Esophagus squamous epithelium (tissue), 5 donors: Measurements from ENCODE around the gene CHST6. TPM values are rescaled to one million over a fixed set of nuclear protein-coding genes. Genes with fewer than 3 reads are reported as not detected.
"Not testable (repeated sequence)": the region's sequence is repeated elsewhere in the genome, so short reads cannot be mapped to it uniquely, and the experiment has no call there.

ENCODE experiments used
- DNase-seq: peaks from one replicate; lab custom pipeline; 2025; lab: John Stamatoyannopoulos, UW
- H3K27ac ChIP-seq, 4 donors: fragments of 200-600 bp; sonication (generic); one replicate each; pipeline ENCODE4 v1.5.1; 2016 to 2019; ENCODE audit warnings: mild to moderate bottlenecking in 1 of 4
- H3K27me3 ChIP-seq, 4 donors: fragments of 200-600 bp; sonication (generic); 1 replicate in 3 of 4; 2 replicates in 1 of 4; pipeline versions ENCODE4 v1.5.1 to v1.6.0; 2017 to 2021; ENCODE audit warnings: antibody characterized with exemption in 1 of 4
- H3K36me3 ChIP-seq, 3 donors: fragments of 200-600 bp; sonication (generic); one replicate each; pipeline ENCODE4 v1.5.1; 2016 to 2019
- H3K4me1 ChIP-seq, 3 donors: fragments of 200-600 bp; sonication (generic); one replicate each; pipeline ENCODE4 v1.5.1; 2017 to 2019
- H3K4me3 ChIP-seq, 4 donors: fragments of 200-600 bp; sonication (generic); 1 replicate in 3 of 4; 2 replicates in 1 of 4; pipeline ENCODE4 v1.5.1; 2016 to 2019; ENCODE audit warnings: mild to moderate bottlenecking in 2 of 4, moderate library complexity in 1 of 4
- H3K9me3 ChIP-seq, 3 donors: fragments of 200-600 bp; sonication (generic); one replicate each; pipeline ENCODE4 v1.5.1; 2016 to 2019
- CTCF ChIP-seq, 6 experiments: fragments of 450-650 bp in 4 of 6; fragments of 200-600 bp in 2 of 6; sonication (generic) in 2 of 6; IDR thresholded peaks; one replicate each; pipeline ENCODE4 v1.5.1; 2016 to 2019; ENCODE audit warnings: antibody characterized with exemption in 6 of 6, mild to moderate bottlenecking in 4 of 6, moderate library complexity in 4 of 6
- POLR2A ChIP-seq, 4 donors: fragments of 450-650 bp; IDR thresholded peaks; one replicate each; pipeline ENCODE4 v1.6.1; 2017; ENCODE audit warnings: antibody characterized with exemption in 4 of 4, mild to moderate bottlenecking in 4 of 4, moderate library complexity in 3 of 4
- WGBS, 2 donors: methylation state at CpG; one replicate each; pipeline ENCODE4 v1.1.5; 2018; 5-methylcytosine and 5-hydroxymethylcytosine counted together
- intact Hi-C: fragments of 100-400 bp; cut with DNase I; formaldehyde crosslinking; loops from one replicate; pipeline ENCODE4 v1.15.0; 2022
- total RNA-seq, 4 donors: library from RNA; depleted of rRNA; stranded (reverse); fragments of >200 nt; gene quantifications; one replicate each; pipeline ENCODE4 v1.1.0, GENCODE V29; 2016
- donor health status: DM: yes; HTN: yes; CAD: no.

The CHST6 gene
- total RNA-seq, 4 donors from 2014 or later, result 0.97 to 6.9 (median 4.2) TPM

- DNase-seq, result no peak
- WGBS, 2 donors, result 78 to 83% methylated on average over 5 of the region's 5 CpGs
- Histone ChIP-seq H3K9me3 (no peaks in the 10 kb centered on the region), H3K27me3 (no peaks in the 10 kb centered on the region), H3K27ac (peak overlapping the region in 1 of 4 donors; percentile 19), H3K4me3 (no peak overlapping the region), H3K36me3 (no peaks in the 10 kb centered on the region), H3K4me1 (peaks cover 0 to 5% (median 0%) of the 10 kb centered on the region in 3 donors)
- intact Hi-C loops, result no loop called here
- TF ChIP-seq POLR2A (IDR thresholded peaks at IDR 0.05) (no peak), CTCF (IDR thresholded peaks at IDR 0.05) (no peak)
Observed at GRCh38 chr16:75501359-75501758, 6.1 kb upstream of the CHST6 start.

DNA sequence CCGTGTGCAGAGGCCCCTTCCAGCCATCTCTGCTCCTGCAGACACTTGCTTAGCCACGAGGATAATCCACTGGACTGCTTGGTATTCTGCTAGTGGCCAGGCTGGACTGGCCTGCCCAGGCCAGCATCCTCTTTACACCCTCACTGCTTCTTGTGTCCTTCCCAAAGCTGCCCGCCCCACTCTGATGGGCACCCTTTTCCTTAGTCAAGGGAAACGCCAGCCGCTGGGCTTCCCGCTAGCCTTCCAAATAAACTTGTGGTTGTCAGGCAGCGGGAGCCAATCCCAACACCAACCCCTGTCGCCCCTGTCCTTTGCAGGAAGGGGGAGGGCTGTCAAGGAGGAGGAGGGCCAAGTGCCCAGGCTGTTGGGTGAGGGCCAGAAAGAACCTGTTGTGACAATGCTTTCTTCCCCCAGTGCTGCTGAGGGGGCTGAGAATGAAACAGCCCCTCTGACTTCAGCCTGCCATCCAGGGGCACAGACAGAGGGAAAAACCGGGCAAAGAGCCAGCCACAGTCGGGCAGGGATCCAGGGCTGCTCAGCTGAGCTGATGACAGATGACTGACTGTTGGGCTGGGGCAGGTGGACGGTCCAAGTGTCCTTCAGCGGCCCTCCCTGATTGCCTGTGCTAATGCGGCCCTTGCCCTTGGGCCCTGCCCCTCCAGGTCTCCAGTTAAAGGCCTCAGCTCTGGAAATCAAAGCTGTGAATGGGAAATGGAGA, 3.5 kb upstream of the CHST6 start:
- Histone ChIP-seq H3K27ac (peak overlapping the region in 1 of 4 donors; percentile 21), H3K4me1 (peaks cover 9 to 17% (median 13%) of the 10 kb centered on the region in 3 donors), H3K27me3 (peaks cover 0 to 18% (median 0%) of the 10 kb centered on the region in 4 donors)
- intact Hi-C loops, DNase-seq, H3K36me3 ChIP-seq, H3K4me3 ChIP-seq, H3K9me3 ChIP-seq: not testable (repeated sequence)
- 7 to 10% methylated on average over 3 to 4 of the region's 13 CpGs for WGBS, 2 donors

DNA sequence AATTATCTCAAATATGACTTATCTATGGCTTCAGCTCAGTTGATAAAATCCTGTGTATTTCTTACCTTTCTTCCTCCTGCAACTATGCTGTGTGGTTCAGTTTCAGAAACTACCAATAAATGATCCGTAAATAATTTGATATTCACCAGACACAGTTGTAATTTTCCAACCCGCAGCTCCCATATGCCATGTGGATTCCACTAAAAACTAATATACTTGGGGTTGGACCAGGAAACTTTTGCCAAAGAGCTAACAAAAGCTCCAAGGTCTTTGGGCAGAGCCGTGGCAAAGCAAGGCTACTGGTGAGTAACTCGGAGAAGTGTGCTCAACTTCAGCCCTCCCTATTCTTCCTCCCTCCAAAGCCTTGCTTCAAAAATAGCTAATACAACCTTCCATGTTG, 2.3 kb upstream of the CHST6 start:
- H3K4me1 ChIP-seq, result peaks cover 9 to 17% (median 13%) of the 10 kb centered on the region in 3 donors
- H3K27me3 ChIP-seq, result peaks cover 0 to 22% (median 0%) of the 10 kb centered on the region in 4 donors
- intact Hi-C loops, result no loop called here
- H3K27ac ChIP-seq, result no peak overlapping the region
- no peak overlapping the region for H3K4me3 ChIP-seq
- H3K9me3 ChIP-seq, result no peaks in the 10 kb centered on the region
- WGBS, 2 donors, result 53 to 68% methylated on average over 4 of the region's 4 CpGs
- TF ChIP-seq CTCF (IDR thresholded peaks at IDR 0.05) (no peak), POLR2A (IDR thresholded peaks at IDR 0.05) (no peak)
- DNase-seq, result no peak
- no peaks in the 10 kb centered on the region for H3K36me3 ChIP-seq

DNA sequence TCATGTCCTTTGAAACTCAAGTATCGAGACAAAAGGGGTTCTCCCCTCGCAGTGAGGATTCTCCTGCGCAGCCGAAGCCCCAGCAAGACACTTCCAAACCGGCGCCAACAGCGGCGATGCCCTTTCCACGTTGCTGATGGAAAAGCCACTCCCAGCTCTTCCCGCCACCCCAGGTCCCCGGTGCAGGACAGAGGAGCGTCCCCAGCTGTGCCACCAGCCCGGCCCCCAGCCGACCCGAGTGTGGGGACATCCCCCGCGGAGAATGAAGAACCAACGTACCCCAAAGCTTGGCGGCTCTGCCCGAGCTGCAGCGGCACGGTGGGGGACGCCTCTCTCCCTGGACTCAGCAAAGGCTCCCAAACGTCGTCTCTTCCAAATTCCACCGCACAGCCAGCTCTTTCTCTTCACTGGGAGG, 573 bp downstream of the CHST6 start:
- 0 to 11% methylated on average over 3 to 4 of the region's 26 CpGs for WGBS, 2 donors
- TF ChIP-seq CTCF (IDR thresholded peaks at IDR 0.05), result no peak
- TF ChIP-seq POLR2A (IDR thresholded peaks at IDR 0.05), result no peak
- H3K4me3 ChIP-seq, result peak overlapping the region; percentile 19 to 64 (median 42)
- H3K27me3 ChIP-seq, result peaks cover 0 to 22% (median 0%) of the 10 kb centered on the region in 4 donors
- H3K4me1 ChIP-seq, result peaks cover 9 to 17% (median 13%) of the 10 kb centered on the region in 3 donors
- intact Hi-C loops, result no loop called here
- no peak for DNase-seq
- no peaks in the 10 kb centered on the region for H3K36me3 ChIP-seq
- no peaks in the 10 kb centered on the region for H3K9me3 ChIP-seq
- peak overlapping the region in 1 of 4 donors; percentile 28 for H3K27ac ChIP-seq

DNA sequence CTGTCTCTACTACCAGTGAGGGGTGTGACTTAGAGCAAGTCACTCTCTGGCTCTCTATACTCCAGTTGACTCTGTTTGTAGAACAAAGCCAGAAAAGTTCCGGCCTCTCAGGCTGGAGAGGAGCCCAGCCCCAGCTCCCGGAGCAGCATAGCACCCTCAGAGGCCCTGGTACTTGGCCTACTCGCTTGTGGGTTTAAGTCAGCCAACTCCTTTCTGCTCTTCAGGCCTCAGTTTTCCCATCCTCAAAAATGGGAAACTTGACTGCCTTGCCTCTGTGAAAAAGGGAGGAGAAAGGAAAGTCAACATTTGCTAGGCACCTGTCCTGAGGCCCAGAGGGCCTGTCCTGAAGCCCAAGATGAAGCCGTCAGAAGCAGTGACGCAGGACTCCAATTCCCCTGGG, 1.1 kb downstream of the CHST6 start:
- Histone ChIP-seq H3K36me3 (no peaks in the 10 kb centered on the region), H3K4me1 (peaks cover 9 to 17% (median 13%) of the 10 kb centered on the region in 3 donors), H3K27ac (no peak overlapping the region), H3K4me3 (peak overlapping the region in 3 of 4 donors; percentile 38 to 64 (median 47)), H3K9me3 (no peaks in the 10 kb centered on the region), H3K27me3 (peaks cover 0 to 22% (median 0%) of the 10 kb centered on the region in 4 donors)
- intact Hi-C loops, result no loop called here
- no peak for DNase-seq
- WGBS, 2 donors, result 0 to 57% methylated on average over 1 of the region's 5 CpGs
- TF ChIP-seq CTCF (IDR thresholded peaks at IDR 0.05) (no peak), POLR2A (IDR thresholded peaks at IDR 0.05) (no peak)
